HepG2 (cell line): ENCODE measurements around the gene ADH1B. TPM values are rescaled to one million over a fixed set of nuclear protein-coding genes. Genes with fewer than 3 reads are reported as not detected.

ENCODE experiments used
- ATAC-seq: fragments of 200-7000 bp; cut with Tn5 transposase; 3 replicates; pipeline ENCODE4 v1.9.1; 2020; ENCODE audit warnings: mild to moderate bottlenecking, moderate library complexity
- BruUV-seq: library from RNA; stranded (reverse); fragments of 400-500 nt; replicated peaks from 2 replicates; lab custom pipeline; 2021; lab: Mats Ljungman, UMichigan
- CTCF ChIA-PET: fragments of 300-600 bp; formaldehyde crosslinking; extraction: SDS; loops from one replicate; lab custom pipeline; 2021; ENCODE audit warnings: low total read pairs, inconsistent platforms, low intra/inter-chr PET ratio; lab: Yijun Ruan, JAX
- POLR2A ChIA-PET: fragments of 350-600 bp; sonication (Branson Sonifier 250); formaldehyde crosslinking; loops from one replicate; lab custom pipeline; 2020; ENCODE audit warnings: antibody characterized with exemption, inconsistent platforms; lab: Yijun Ruan, JAX
- DNase-seq: peaks from one replicate; pipeline ENCODE4 v3.0.0-alpha.2; 2015; ENCODE audit warnings: low spot score
- FAIRE-seq: peaks from 3 replicates; lab custom pipeline; 2011; peaks lifted over from hg19 to GRCh38; lab: Jason Lieb, UNC
- H2AFZ ChIP-seq: one replicate; pipeline ENCODE4 v1.6.1; 2011; ENCODE audit warnings: low read length, inconsistent platforms
- H3K27ac ChIP-seq: fragments of 300-600 bp; 3 replicates; pipeline ENCODE4 v1.8.0; 2011; ENCODE audit warnings: mixed run types, mild to moderate bottlenecking, mixed read lengths, low read length, inconsistent platforms; ENCODE audit not compliant: insufficient read depth; ENCODE audit errors: extremely low read length
- H3K27me3 ChIP-seq, 2 experiments: fragments of 200-600 bp in 1 of 2; 2 replicates in 1 of 2; 3 replicates in 1 of 2; pipeline versions ENCODE4 v1.6.0 to v1.8.0; 2011; ENCODE audit warnings: low read length in 2 of 2, mild to moderate bottlenecking in 2 of 2, moderate library complexity in 2 of 2, inconsistent platforms in 1 of 2; ENCODE audit not compliant: insufficient read depth in 2 of 2, control insufficient read depth in 1 of 2
- H3K36me3 ChIP-seq, 2 experiments: fragments of 200-600 bp in 1 of 2; replicated peaks in 1 of 2; 2 replicates in 1 of 2; 3 replicates in 1 of 2; pipeline versions ENCODE4 v1.5.1 to v1.8.0; 2011; ENCODE audit warnings: low read length in 2 of 2, inconsistent platforms in 1 of 2; ENCODE audit not compliant: insufficient read depth in 2 of 2, control insufficient read depth in 1 of 2
- H3K4me1 ChIP-seq: 2 replicates; pipeline ENCODE4 v1.5.1; 2012; ENCODE audit warnings: low read length, inconsistent platforms; ENCODE audit not compliant: insufficient read depth
- H3K4me2 ChIP-seq: 2 replicates; pipeline ENCODE4 v1.6.0; 2011; ENCODE audit warnings: low read depth, low read length, inconsistent platforms
- H3K4me3 ChIP-seq, 3 experiments: fragments of 200-600 bp in 1 of 3; sonication (generic), shearing (Covaris generic) in 1 of 3; replicated peaks in 1 of 3; 2 replicates each; pipeline ENCODE4 v1.5.1; 2011 to 2016; ENCODE audit warnings: low read length in 3 of 3, inconsistent platforms in 2 of 3, low read depth in 2 of 3, mild to moderate bottlenecking in 2 of 3, control low read depth in 1 of 3, mixed read lengths in 1 of 3; ENCODE audit not compliant: insufficient read depth in 1 of 3
- H3K79me2 ChIP-seq: one replicate; pipeline ENCODE4 v1.6.1; 2011; ENCODE audit warnings: low read length, inconsistent platforms; ENCODE audit not compliant: insufficient read depth
- H3K9ac ChIP-seq: 2 replicates; pipeline ENCODE4 v1.6.0; 2011; ENCODE audit warnings: mild to moderate bottlenecking, low read depth, low read length, inconsistent platforms; ENCODE audit not compliant: insufficient read depth
- H3K9me3 ChIP-seq: 2 replicates; pipeline ENCODE4 v1.5.1; 2012; ENCODE audit warnings: mild to moderate bottlenecking, low read length
- H4K20me1 ChIP-seq: 2 replicates; pipeline ENCODE4 v1.6.0; 2011; ENCODE audit warnings: inconsistent platforms, mild to moderate bottlenecking, low read length, moderate library complexity; ENCODE audit not compliant: insufficient read depth
- BHLHE40 ChIP-seq: IDR thresholded peaks from 2 replicates; pipeline ENCODE4 v1.6.1; 2011; ENCODE audit warnings: low read length, improper control_type of control experiment
- CREB3 ChIP-seq: sonication (generic); formaldehyde crosslinking; IDR thresholded peaks from 2 replicates; pipeline ENCODE4 v1.5.0; 2020; ENCODE audit warnings: missing genetic modification reagents
- GPN1 ChIP-seq: sonication (generic); formaldehyde crosslinking; IDR thresholded peaks from 2 replicates; pipeline ENCODE4 v1.5.1; 2020; ENCODE audit warnings: missing genetic modification reagents, borderline replicate concordance
- HDAC1 ChIP-seq: sonication (generic); formaldehyde crosslinking; IDR thresholded peaks from 2 replicates; pipeline ENCODE4 v1.5.1; 2020; ENCODE audit warnings: mild to moderate bottlenecking, missing genetic modification reagents
- IKZF1 ChIP-seq: fragments of 450-650 bp; IDR thresholded peaks from 2 replicates; pipeline ENCODE4 v1.7.1; 2016
- JUN ChIP-seq: sonication (generic); formaldehyde crosslinking; IDR thresholded peaks from 2 replicates; pipeline ENCODE4 v1.4.0; 2020; ENCODE audit warnings: mild to moderate bottlenecking, missing genetic modification reagents
- NCOA5 ChIP-seq: sonication (generic); formaldehyde crosslinking; IDR thresholded peaks from 2 replicates; pipeline ENCODE4 v1.4.0; 2020; ENCODE audit warnings: missing genetic modification reagents
- PBX2 ChIP-seq: IDR thresholded peaks from 2 replicates; pipeline ENCODE4 v1.6.1; 2016; ENCODE audit warnings: control low read depth
- SCMH1 ChIP-seq: sonication (generic); formaldehyde crosslinking; IDR thresholded peaks from 2 replicates; pipeline ENCODE4 v1.9.0; 2021; ENCODE audit warnings: missing genetic modification reagents, mild to moderate bottlenecking, borderline replicate concordance
- ZFP36L2 ChIP-seq: sonication (generic); formaldehyde crosslinking; IDR thresholded peaks from 2 replicates; pipeline ENCODE4 v1.4.0; 2020; ENCODE audit warnings: missing genetic modification reagents
- ZFP82 ChIP-seq: sonication (generic); formaldehyde crosslinking; IDR thresholded peaks from 2 replicates; pipeline ENCODE4 v1.5.1; 2020; ENCODE audit warnings: mild to moderate bottlenecking, missing genetic modification reagents, borderline replicate concordance
- ZNF713 ChIP-seq: sonication (generic); formaldehyde crosslinking; IDR thresholded peaks from 2 replicates; pipeline ENCODE4 v1.4.0; 2020; ENCODE audit warnings: mild to moderate bottlenecking, missing genetic modification reagents
- ZNF737 ChIP-seq: sonication (generic); formaldehyde crosslinking; IDR thresholded peaks from 2 replicates; pipeline ENCODE4 v1.5.0; 2020; ENCODE audit warnings: missing genetic modification reagents, mild to moderate bottlenecking, borderline replicate concordance
- WGBS: methylation state at CpG from one replicate; pipeline ENCODE4 v1.1.6; 2017; ENCODE audit warnings: low lambda C conversion rate; 5-methylcytosine and 5-hydroxymethylcytosine counted together
- in situ Hi-C: cut with HindIII; loops from 2 replicates; pipeline ENCODE4 v1.10.0; 2017; ENCODE audit warnings: low pct_unique_long_range_greater_than_20kb; ENCODE audit not compliant: extremely low pct_ligation_motif_present
- intact Hi-C: fragments of 100-400 bp; cut with micrococcal nuclease; formaldehyde crosslinking; loops from one replicate; pipeline ENCODE4 v1.10.0; 2022; ENCODE audit not compliant: unreplicated experiment
- polyA plus RNA-seq, 8 experiments: library from polyadenylated mRNA; depleted of rRNA in 3 of 8; stranded (reverse) in 7 of 8; unstranded in 1 of 8; fragments of >200 nt; fragmentation: Illumina TruSeq in 4 of 8; extraction: Trizol in 4 of 8; gene quantifications; 2 replicates each; pipeline versions ENCODE4 v1.2.1 to v1.2.3, GENCODE V29; 2011 to 2016; ENCODE audit warnings: low read depth in 4 of 8, missing spikeins in 1 of 8, mixed read lengths in 1 of 8; ENCODE audit not compliant: insufficient read depth in 1 of 8
- total RNA-seq, 5 experiments: library from RNA; depleted of rRNA; stranded (reverse); fragments of >200 nt; fragmentation: Illumina TruSeq; extraction: Trizol; gene quantifications; 2 replicates each; pipeline ENCODE4 v1.2.3, GENCODE V29; 2016; ENCODE audit warnings: low read depth in 1 of 5
- TF ChIP-seq, protein P1 (sequence below): sonication (generic); formaldehyde crosslinking; IDR thresholded peaks from 2 replicates; pipeline ENCODE4 v1.4.0; 2020; ENCODE audit warnings: mild to moderate bottlenecking, missing genetic modification reagents, borderline replicate concordance

Gene ADH1B
- total and polyA plus RNA-seq, 2 of the 13 experiments (the other 11 are each of a cell fraction or from before 2014, with no cell fraction given), result 0.05 to 0.40 TPM

- no peak for TF ChIP-seq ZFP82 (CRISPR knock-in tag)
- no peak for TF ChIP-seq ZNF737 (CRISPR knock-in tag)
- no peak for TF ChIP-seq NCOA5 (CRISPR knock-in tag)
- no peak for TF ChIP-seq HDAC1 (CRISPR knock-in tag)
- no peak for TF ChIP-seq GPN1
- TF ChIP-seq ZNF713 (CRISPR knock-in tag), result no peak
- no peak for DNase-seq
- ChIA-PET CTCF (no interaction called here), POLR2A (no interaction called here)
- Histone ChIP-seq H3K9ac (no peak overlapping the region), H3K4me3 (no peak overlapping the region), H3K79me2 (no peaks in the 10 kb centered on the region), H4K20me1 (no peaks in the 10 kb centered on the region), H3K4me2 (no peak overlapping the region), H3K27me3 (no peaks in the 10 kb centered on the region), H2AFZ (no peak overlapping the region), H3K4me1 (no peaks in the 10 kb centered on the region), H3K27ac (no peak overlapping the region), H3K36me3 (no peaks in the 10 kb centered on the region), H3K9me3 (no peaks in the 10 kb centered on the region)
- 56% methylated on average over 3 of the region's 3 CpGs for WGBS
- intact Hi-C loops, result no loop called here
- no TSS peak for BruUV-seq
- no peak for FAIRE-seq
- ATAC-seq, result no peak
- in situ Hi-C loops, result no loop called here
Measured at GRCh38 chr4:99339172-99339571, 18.0 kb upstream of the ADH1B start.

DNA sequence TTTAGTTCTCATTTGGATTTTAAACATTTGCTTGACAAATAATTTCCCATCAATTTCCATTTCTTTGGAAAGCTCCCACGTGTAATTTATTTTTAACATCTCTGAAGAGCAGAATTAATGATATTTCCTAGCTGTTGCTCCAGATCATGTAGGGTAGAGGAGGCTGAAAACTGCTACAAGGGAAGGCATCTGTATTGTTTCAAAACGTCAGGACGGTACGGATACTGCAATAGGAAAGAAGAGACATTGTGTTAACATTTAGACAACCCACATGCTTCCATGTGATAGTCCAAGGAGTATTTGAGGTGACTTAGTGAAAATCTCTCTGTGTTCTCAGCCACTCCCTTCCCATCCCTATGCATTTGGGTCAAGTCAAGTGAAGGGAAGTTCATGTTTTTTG is 15.4 kb upstream of the ADH1B start:
- Histone ChIP-seq H3K27ac (no peak overlapping the region), H3K9me3 (no peaks in the 10 kb centered on the region), H2AFZ (no peak overlapping the region), H3K4me2 (no peak overlapping the region), H3K36me3 (no peaks in the 10 kb centered on the region), H3K9ac (no peak overlapping the region), H3K4me3 (no peak overlapping the region), H3K27me3 (no peaks in the 10 kb centered on the region), H3K4me1 (no peaks in the 10 kb centered on the region), H3K79me2 (no peaks in the 10 kb centered on the region), H4K20me1 (no peaks in the 10 kb centered on the region)
- CTCF ChIA-PET, result no interaction called here
- WGBS, result 40% methylated on average over 4 of the region's 4 CpGs
- ATAC-seq, result no peak
- in situ Hi-C loops, result no loop called here
- no peak for DNase-seq
- POLR2A ChIA-PET, result no interaction called here
- no peak for FAIRE-seq
- intact Hi-C loops, result no loop called here
- no TSS peak for BruUV-seq
- TF ChIP-seq CREB3 (no peak), IKZF1 (no peak), BHLHE40 (no peak), PBX2 (CRISPR knock-in tag) (no peak), ZFP36L2 (CRISPR knock-in tag) (no peak), JUN (CRISPR knock-in tag) (no peak), SCMH1 (no peak)
- TF ChIP-seq, protein P1, sequence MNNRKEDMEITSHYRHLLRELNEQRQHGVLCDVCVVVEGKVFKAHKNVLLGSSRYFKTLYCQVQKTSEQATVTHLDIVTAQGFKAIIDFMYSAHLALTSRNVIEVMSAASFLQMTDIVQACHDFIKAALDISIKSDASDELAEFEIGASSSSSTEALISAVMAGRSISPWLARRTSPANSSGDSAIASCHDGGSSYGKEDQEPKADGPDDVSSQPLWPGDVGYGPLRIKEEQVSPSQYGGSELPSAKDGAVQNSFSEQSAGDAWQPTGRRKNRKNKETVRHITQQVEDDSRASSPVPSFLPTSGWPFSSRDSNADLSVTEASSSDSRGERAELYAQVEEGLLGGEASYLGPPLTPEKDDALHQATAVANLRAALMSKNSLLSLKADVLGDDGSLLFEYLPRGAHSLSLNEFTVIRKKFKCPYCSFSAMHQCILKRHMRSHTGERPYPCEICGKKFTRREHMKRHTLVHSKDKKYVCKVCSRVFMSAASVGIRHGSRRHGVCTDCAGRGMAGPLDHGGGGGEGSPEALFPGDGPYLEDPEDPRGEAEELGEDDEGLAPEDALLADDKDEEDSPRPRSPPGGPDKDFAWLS (CRISPR knock-in tag), result no peak
